Endothelial cell (in vitro differentiated cells): ENCODE data around the gene SIL1. TPM values are rescaled to one million over a fixed set of nuclear protein-coding genes. Genes with fewer than 3 reads are reported as not detected.

Source experiments
- DNase-seq: peaks from one replicate; pipeline ENCODE4 v3.0.0; 2021; ENCODE audit warnings: low spot score
- H3K27ac Mint-ChIP-seq: one replicate; pipeline ENCODE4 v1.8.0; 2021; ENCODE audit warnings: mixed read lengths, inconsistent platforms; ENCODE audit not compliant: unreplicated experiment
- H3K27me3 Mint-ChIP-seq: one replicate; pipeline ENCODE4 v1.8.0; 2021; ENCODE audit warnings: mild to moderate bottlenecking, moderate library complexity, mixed read lengths, inconsistent platforms; ENCODE audit not compliant: unreplicated experiment
- H3K36me3 Mint-ChIP-seq: one replicate; pipeline ENCODE4 v1.8.0; 2021; ENCODE audit warnings: mild to moderate bottlenecking, low read depth, mixed read lengths, inconsistent platforms; ENCODE audit not compliant: unreplicated experiment
- H3K4me1 Mint-ChIP-seq: one replicate; pipeline ENCODE4 v1.8.0; 2021; ENCODE audit warnings: mild to moderate bottlenecking, mixed read lengths, inconsistent platforms; ENCODE audit not compliant: unreplicated experiment
- H3K4me3 Mint-ChIP-seq: one replicate; pipeline ENCODE4 v1.8.0; 2021; ENCODE audit warnings: mild to moderate bottlenecking, mixed read lengths, inconsistent platforms; ENCODE audit not compliant: unreplicated experiment
- H3K9me3 Mint-ChIP-seq: one replicate; pipeline ENCODE4 v1.8.0; 2021; ENCODE audit warnings: mixed read lengths, inconsistent platforms; ENCODE audit not compliant: unreplicated experiment
- total RNA-seq: library from RNA; stranded (reverse); fragmentation: NEBNext Ultra II Directional; extraction: Animal tissue kit (Norgen Biotek cat#: 25700); gene quantifications from one replicate; pipeline ENCODE4 v1.2.1, GENCODE V29; 2021; ENCODE audit not compliant: unreplicated experiment
- TF ChIP-seq, protein P1 (sequence below): fragments of 200-600 bp; sonication (generic); IDR thresholded peaks from one replicate; pipeline ENCODE4 v1.5.0; 2021; ENCODE audit warnings: antibody characterized with exemption; ENCODE audit not compliant: unreplicated experiment

SIL1 gene
- total RNA-seq, 1 donor from 2014 or later, result 35.6 TPM

DNA sequence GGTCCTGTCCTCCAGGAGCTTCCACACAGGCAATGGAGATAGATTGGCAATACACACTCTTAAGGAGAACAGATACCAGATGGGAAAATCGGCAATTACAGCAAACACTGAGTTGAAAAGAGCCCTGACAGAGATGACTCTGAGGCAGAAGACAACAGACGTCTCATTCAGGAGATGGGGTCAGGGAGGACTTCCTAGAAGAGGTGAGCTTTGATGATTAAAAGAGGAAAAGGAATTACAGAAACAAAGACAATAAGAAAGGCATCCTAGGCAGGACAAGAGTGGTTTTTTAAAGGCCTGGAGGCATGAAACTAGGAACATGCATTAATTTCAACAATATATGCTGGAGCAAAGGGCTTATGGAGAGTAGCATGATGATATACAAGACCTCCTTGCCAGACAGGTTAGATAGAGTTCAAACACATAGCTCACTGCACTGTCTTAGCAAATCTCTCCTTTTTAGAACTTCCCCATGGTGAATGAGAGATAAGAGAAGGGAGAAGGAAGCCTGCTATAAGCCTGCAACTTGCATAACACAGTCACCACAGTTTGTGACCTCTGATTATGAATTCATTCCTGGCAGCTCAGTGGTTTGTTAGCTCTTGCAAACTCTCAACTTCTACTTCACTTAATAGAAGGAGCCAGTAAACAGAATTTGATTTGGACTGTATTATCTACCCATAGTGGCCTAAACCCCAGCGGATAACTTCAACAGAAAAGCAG is 48.5 kb downstream of the SIL1 start:
- DNase-seq, result no peak
- Mint-ChIP-seq H3K4me3 (no peak overlapping the region), H3K36me3 (no peaks in the 10 kb centered on the region), H3K4me1 (peaks cover 35% of the 10 kb centered on the region), H3K9me3 (no peaks in the 10 kb centered on the region), H3K27me3 (peaks cover 7% of the 10 kb centered on the region), H3K27ac (no peak overlapping the region)
- TF ChIP-seq, protein P1, sequence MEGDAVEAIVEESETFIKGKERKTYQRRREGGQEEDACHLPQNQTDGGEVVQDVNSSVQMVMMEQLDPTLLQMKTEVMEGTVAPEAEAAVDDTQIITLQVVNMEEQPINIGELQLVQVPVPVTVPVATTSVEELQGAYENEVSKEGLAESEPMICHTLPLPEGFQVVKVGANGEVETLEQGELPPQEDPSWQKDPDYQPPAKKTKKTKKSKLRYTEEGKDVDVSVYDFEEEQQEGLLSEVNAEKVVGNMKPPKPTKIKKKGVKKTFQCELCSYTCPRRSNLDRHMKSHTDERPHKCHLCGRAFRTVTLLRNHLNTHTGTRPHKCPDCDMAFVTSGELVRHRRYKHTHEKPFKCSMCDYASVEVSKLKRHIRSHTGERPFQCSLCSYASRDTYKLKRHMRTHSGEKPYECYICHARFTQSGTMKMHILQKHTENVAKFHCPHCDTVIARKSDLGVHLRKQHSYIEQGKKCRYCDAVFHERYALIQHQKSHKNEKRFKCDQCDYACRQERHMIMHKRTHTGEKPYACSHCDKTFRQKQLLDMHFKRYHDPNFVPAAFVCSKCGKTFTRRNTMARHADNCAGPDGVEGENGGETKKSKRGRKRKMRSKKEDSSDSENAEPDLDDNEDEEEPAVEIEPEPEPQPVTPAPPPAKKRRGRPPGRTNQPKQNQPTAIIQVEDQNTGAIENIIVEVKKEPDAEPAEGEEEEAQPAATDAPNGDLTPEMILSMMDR, result no peak

DNA sequence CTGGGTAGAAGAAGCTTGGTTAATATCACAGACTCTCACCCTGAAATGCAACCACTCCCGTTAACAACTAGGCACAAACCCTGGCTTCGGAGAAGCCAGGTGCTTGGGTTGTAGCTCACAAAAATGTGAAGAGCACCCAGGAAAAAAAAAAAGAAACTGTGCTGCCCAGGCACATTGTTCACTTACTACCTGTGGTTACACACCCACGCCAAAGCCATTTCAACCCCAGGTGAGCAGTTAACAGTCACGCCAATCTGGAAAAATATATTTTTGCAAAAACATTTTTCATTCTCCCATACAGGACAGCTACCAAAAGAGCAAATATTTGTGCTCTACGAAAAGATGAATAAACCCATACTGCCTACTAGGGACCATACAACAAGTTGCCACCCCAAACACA is 49.2 kb downstream of the SIL1 start:
- TF ChIP-seq, protein P1, result no peak
- H3K27ac Mint-ChIP-seq, result no peak overlapping the region
- no peaks in the 10 kb centered on the region for H3K9me3 Mint-ChIP-seq
- no peaks in the 10 kb centered on the region for H3K36me3 Mint-ChIP-seq
- H3K4me1 Mint-ChIP-seq, result peaks cover 35% of the 10 kb centered on the region
- no peak for DNase-seq
- no peak overlapping the region for H3K4me3 Mint-ChIP-seq
- H3K27me3 Mint-ChIP-seq, result peaks cover 7% of the 10 kb centered on the region

DNA sequence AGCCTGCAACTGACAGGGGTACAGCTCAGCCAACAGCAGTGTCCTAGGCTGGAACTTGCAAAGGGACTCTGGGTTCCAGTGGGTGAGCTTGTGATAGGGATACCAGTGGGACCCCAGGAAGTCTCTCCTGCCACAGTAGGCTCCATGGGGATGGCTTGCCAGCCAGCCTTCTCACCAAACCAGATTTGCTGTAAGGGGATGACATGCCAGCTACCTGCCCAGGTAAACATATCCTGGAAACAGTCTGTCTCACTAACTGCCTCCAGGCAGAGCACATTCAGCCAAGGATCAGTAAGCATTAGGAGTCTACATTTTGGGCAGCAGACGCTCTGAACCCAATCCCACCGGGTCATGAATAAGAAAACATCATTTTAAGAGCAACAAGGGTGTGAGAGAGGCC is 49.9 kb downstream of the SIL1 start:
- TF ChIP-seq, protein P1, result no peak
- H3K4me1 Mint-ChIP-seq, result peaks cover 34% of the 10 kb centered on the region
- H3K36me3 Mint-ChIP-seq, result no peaks in the 10 kb centered on the region
- no peak for DNase-seq
- H3K27me3 Mint-ChIP-seq, result peaks cover 7% of the 10 kb centered on the region
- H3K9me3 Mint-ChIP-seq, result no peaks in the 10 kb centered on the region
- no peak overlapping the region for H3K4me3 Mint-ChIP-seq
- H3K27ac Mint-ChIP-seq, result no peak overlapping the region

DNA sequence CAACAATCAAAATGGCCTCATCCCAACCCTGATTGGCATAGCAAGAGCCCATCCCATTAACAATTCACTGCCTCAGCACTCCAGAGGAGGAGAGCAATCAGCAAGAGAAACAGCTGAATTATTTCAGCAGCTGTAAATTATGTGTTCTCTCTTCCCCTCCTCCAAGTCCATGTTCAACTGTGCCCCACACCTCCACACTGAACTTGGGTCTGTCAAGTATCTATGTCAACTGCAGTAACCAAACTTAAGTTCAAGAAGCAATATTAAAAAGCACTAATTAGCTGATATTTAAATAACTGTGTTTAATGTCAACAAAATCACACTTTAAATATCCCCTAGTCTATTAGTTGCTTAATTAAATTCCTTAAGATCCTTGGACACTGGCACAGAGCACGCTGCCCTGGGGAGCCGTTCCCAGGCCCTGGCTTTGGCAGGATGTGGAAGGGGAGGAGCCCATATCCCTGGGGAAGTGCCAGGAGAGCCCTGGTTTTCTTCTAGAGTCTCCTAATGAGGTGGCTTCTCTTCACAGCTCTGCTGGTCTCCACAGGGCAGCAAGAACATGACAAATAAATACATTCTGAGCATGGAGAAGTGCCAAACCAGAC is 50.6 kb downstream of the SIL1 start:
- TF ChIP-seq, protein P1, result no peak
- no peak overlapping the region for H3K4me3 Mint-ChIP-seq
- DNase-seq, result no peak
- peaks cover 32% of the 10 kb centered on the region for H3K4me1 Mint-ChIP-seq
- no peaks in the 10 kb centered on the region for H3K9me3 Mint-ChIP-seq
- peaks cover 4% of the 10 kb centered on the region for H3K27me3 Mint-ChIP-seq
- H3K36me3 Mint-ChIP-seq, result no peaks in the 10 kb centered on the region
- H3K27ac Mint-ChIP-seq, result no peak overlapping the region

DNA sequence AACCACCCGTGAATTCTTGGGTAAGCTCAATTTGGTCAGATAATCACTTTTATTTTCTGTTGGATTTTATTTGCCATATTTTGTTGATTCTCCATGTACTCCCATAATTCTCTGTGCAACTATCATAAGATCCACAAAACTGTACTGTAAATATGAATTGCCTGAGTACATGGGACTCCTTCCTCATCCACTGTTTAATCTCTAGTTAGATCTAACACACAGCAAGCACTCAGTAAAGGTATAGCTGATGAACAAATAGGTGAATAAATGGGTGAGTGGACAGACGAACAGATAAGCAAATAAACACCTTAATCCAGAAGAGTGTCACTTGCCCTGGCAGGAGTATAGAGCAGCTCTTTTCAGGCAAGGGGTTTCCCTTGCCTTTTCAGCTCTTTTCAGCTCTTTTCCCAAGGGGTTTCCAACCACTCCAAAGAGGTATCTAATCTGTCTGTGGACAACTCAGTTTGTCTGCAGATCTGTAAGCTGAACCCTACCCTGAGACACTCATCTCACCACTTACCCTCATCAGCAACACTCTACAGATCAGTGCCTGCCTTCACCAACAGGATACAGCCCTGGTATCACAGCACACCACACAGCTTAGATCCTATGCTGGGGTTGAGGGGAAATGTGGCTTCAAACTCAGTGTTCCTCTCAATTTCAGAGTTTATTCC is 51.2 kb downstream of the SIL1 start:
- H3K27me3 Mint-ChIP-seq, result peaks cover 4% of the 10 kb centered on the region
- DNase-seq, result no peak
- no peaks in the 10 kb centered on the region for H3K36me3 Mint-ChIP-seq
- peaks cover 32% of the 10 kb centered on the region for H3K4me1 Mint-ChIP-seq
- no peak overlapping the region for H3K4me3 Mint-ChIP-seq
- TF ChIP-seq, protein P1, result no peak
- no peaks in the 10 kb centered on the region for H3K9me3 Mint-ChIP-seq
- no peak overlapping the region for H3K27ac Mint-ChIP-seq
